Measurements from ENCODE around the gene RASGRF2. TPM values are rescaled to one million over a fixed set of nuclear protein-coding genes. Genes with fewer than 3 reads are reported as not detected.
A peak's percentile ranks its signal among the peaks of the same experiment; 100 is the strongest.

Gene RASGRF2
- total RNA-seq, 5 donors from 2014 or later (not counting 1 experiment from before 2014, with no cell fraction given) = 25.2 to 53.0 (median 27.0) TPM

- Mint-ChIP-seq H3K27ac (peak overlapping the region in 1 of 2 donors; percentile 9), H3K36me3 (peaks cover 4% of the 10 kb centered on the region), H3K4me3 (no peak overlapping the region), H3K27me3 (no peaks in the 10 kb centered on the region), H3K9me3 (peaks cover 0 to 5% (median 0%) of the 10 kb centered on the region in 3 donors), H3K4me1 (peaks cover 17 to 21% (median 20%) of the 10 kb centered on the region in 3 donors)
- Histone ChIP-seq H3K4me3 (ENCODE audit: control insufficient read depth in 1 of 2, extremely low read depth in 1 of 2, low read length in 1 of 2) (no peak overlapping the region), H3K9me3 (no peaks in the 10 kb centered on the region), H3K36me3 (ENCODE audit: control insufficient read depth in 2 of 2, extremely low read depth in 1 of 2, insufficient read depth in 1 of 2, low read length in 1 of 2) (no peaks in the 10 kb centered on the region), H3K4me1 (ENCODE audit: control insufficient read depth in 1 of 2, extremely low read depth in 1 of 2, insufficient read depth in 2 of 2, low read length in 2 of 2) (peaks cover 6 to 21% of the 10 kb centered on the region in 2 experiments), H3K27me3 (replicated peaks in 1 of 2; ENCODE audit: control insufficient read depth in 2 of 2, extremely low read depth in 1 of 2, insufficient read depth in 2 of 2, low read length in 1 of 2) (no peaks in the 10 kb centered on the region), H3K27ac (ENCODE audit: low read length) (no peak overlapping the region)
- POLR2A ChIA-PET = interaction anchor here in 1 of 2 donors (0.8 kb wide), 1 partner anchor 127 kb away, joined by 3 read pairs; no protein-coding TSS in a partner anchor
- CTCF ChIA-PET = interaction anchor here in 1 of 2 donors (0.7 kb wide), 1 partner anchor 526 kb away, joined by 5 read pairs; no protein-coding TSS in a partner anchor
- ATAC-seq (replicated peaks in 1 of 4) = no peak
- DNase-seq = no peak
- WGBS (ENCODE audit: insufficient coverage) = 92% methylated on average over 10 of the region's 10 CpGs
Observed at GRCh38 chr5:81235287-81236072, 275.3 kb downstream of the RASGRF2 start.

GRCh38 chr5:81238460-81238859 lies 278.3 kb downstream of the RASGRF2 start:
- no peak overlapping the region for H3K27ac Mint-ChIP-seq
- POLR2A ChIA-PET = no interaction called here
- CTCF ChIA-PET = no interaction called here

GRCh38 chr5:81239613-81240012 lies 279.4 kb downstream of the RASGRF2 start:
- H3K4me1 Mint-ChIP-seq = peaks cover 4 to 8% (median 8%) of the 10 kb centered on the region in 3 donors
- POLR2A ChIA-PET = no interaction called here
- WGBS (ENCODE audit: insufficient coverage) = no CpG with 5 or more reads among the region's 5 CpGs

More at GRCh38 chr5:81238460-81238859, 278.3 kb downstream of the RASGRF2 start:
- H3K4me3 Mint-ChIP-seq = no peak overlapping the region
- no peaks in the 10 kb centered on the region for H3K27me3 Mint-ChIP-seq
- H3K36me3 ChIP-seq (ENCODE audit: control insufficient read depth in 2 of 2, extremely low read depth in 1 of 2, insufficient read depth in 1 of 2, low read length in 1 of 2) = no peaks in the 10 kb centered on the region
- ATAC-seq (replicated peaks in 1 of 4) (no peak), DNase-seq (no peak)
- 89% methylated on average over 3 of the region's 4 CpGs for WGBS (ENCODE audit: insufficient coverage)
- no peak overlapping the region for H3K4me3 ChIP-seq (ENCODE audit: control insufficient read depth in 1 of 2, extremely low read depth in 1 of 2, low read length in 1 of 2)
- H3K36me3 Mint-ChIP-seq = peaks cover 4% of the 10 kb centered on the region
- H3K27ac ChIP-seq (ENCODE audit: low read length) = no peak overlapping the region
- peaks cover 0 to 5% (median 0%) of the 10 kb centered on the region in 3 donors for H3K9me3 Mint-ChIP-seq
- H3K27me3 ChIP-seq (replicated peaks in 1 of 2; ENCODE audit: control insufficient read depth in 2 of 2, extremely low read depth in 1 of 2, insufficient read depth in 2 of 2, low read length in 1 of 2) = no peaks in the 10 kb centered on the region
- H3K4me1 ChIP-seq (ENCODE audit: control insufficient read depth in 1 of 2, extremely low read depth in 1 of 2, insufficient read depth in 2 of 2, low read length in 2 of 2) = peaks cover 6 to 16% of the 10 kb centered on the region in 2 experiments
- no peaks in the 10 kb centered on the region for H3K9me3 ChIP-seq
- peaks cover 12 to 18% (median 15%) of the 10 kb centered on the region in 3 donors for H3K4me1 Mint-ChIP-seq

GRCh38 chr5:81241001-81241400 lies 280.8 kb downstream of the RASGRF2 start:
- Mint-ChIP-seq H3K4me1 (no peaks in the 10 kb centered on the region), H3K4me3 (no peak overlapping the region), H3K27me3 (no peaks in the 10 kb centered on the region), H3K36me3 (peaks cover 12% of the 10 kb centered on the region), H3K27ac (no peak overlapping the region), H3K9me3 (peaks cover 0 to 5% (median 0%) of the 10 kb centered on the region in 3 donors)
- no peak overlapping the region for H3K27ac ChIP-seq (ENCODE audit: low read length)
- DNase-seq = no peak
- ChIA-PET CTCF (interaction anchor here in 1 of 2 donors (0.6 kb wide), 1 partner anchor 571 kb away, joined by 3 read pairs; no protein-coding TSS in a partner anchor), POLR2A (no interaction called here)
- ATAC-seq (replicated peaks in 1 of 4) = no peak
- H3K9me3 ChIP-seq = no peaks in the 10 kb centered on the region
- whole genome bisulfite sequencing (ENCODE audit: insufficient coverage) = 97% methylated on average over 3 of the region's 5 CpGs
- no peaks in the 10 kb centered on the region for H3K36me3 ChIP-seq (ENCODE audit: control insufficient read depth in 2 of 2, extremely low read depth in 1 of 2, insufficient read depth in 1 of 2, low read length in 1 of 2)
- H3K4me3 ChIP-seq (ENCODE audit: control insufficient read depth in 1 of 2, extremely low read depth in 1 of 2, low read length in 1 of 2) = no peak overlapping the region
- H3K4me1 ChIP-seq (ENCODE audit: control insufficient read depth in 1 of 2, extremely low read depth in 1 of 2, insufficient read depth in 2 of 2, low read length in 2 of 2) = no peaks in the 10 kb centered on the region
- no peaks in the 10 kb centered on the region for H3K27me3 ChIP-seq (replicated peaks in 1 of 2; ENCODE audit: control insufficient read depth in 2 of 2, extremely low read depth in 1 of 2, insufficient read depth in 2 of 2, low read length in 1 of 2)

More at GRCh38 chr5:81239613-81240012, 279.4 kb downstream of the RASGRF2 start:
- Histone ChIP-seq H3K36me3 (ENCODE audit: control insufficient read depth in 2 of 2, extremely low read depth in 1 of 2, insufficient read depth in 1 of 2, low read length in 1 of 2) (no peaks in the 10 kb centered on the region), H3K4me1 (ENCODE audit: control insufficient read depth in 1 of 2, extremely low read depth in 1 of 2, insufficient read depth in 2 of 2, low read length in 2 of 2) (peaks cover 3 to 8% of the 10 kb centered on the region in 2 experiments), H3K4me3 (ENCODE audit: control insufficient read depth in 1 of 2, extremely low read depth in 1 of 2, low read length in 1 of 2) (no peak overlapping the region), H3K27ac (ENCODE audit: low read length) (no peak overlapping the region), H3K27me3 (replicated peaks in 1 of 2; ENCODE audit: control insufficient read depth in 2 of 2, extremely low read depth in 1 of 2, insufficient read depth in 2 of 2, low read length in 1 of 2) (no peaks in the 10 kb centered on the region), H3K9me3 (no peaks in the 10 kb centered on the region)
- Mint-ChIP-seq H3K27me3 (no peaks in the 10 kb centered on the region), H3K4me3 (no peak overlapping the region), H3K9me3 (peaks cover 0 to 5% (median 0%) of the 10 kb centered on the region in 3 donors), H3K36me3 (peaks cover 4% of the 10 kb centered on the region), H3K27ac (no peak overlapping the region)
- ATAC-seq (replicated peaks in 1 of 4) (no peak), DNase-seq (no peak)
- CTCF ChIA-PET = no interaction called here

GRCh38 chr5:81241961-81242648 lies 281.9 kb downstream of the RASGRF2 start:
- Mint-ChIP-seq H3K36me3 (peaks cover 10% of the 10 kb centered on the region), H3K4me1 (no peaks in the 10 kb centered on the region), H3K27ac (no peak overlapping the region), H3K9me3 (no peaks in the 10 kb centered on the region), H3K4me3 (no peak overlapping the region), H3K27me3 (no peaks in the 10 kb centered on the region)
- Histone ChIP-seq H3K27ac (ENCODE audit: low read length) (no peak overlapping the region), H3K9me3 (no peaks in the 10 kb centered on the region), H3K36me3 (ENCODE audit: control insufficient read depth in 2 of 2, extremely low read depth in 1 of 2, insufficient read depth in 1 of 2, low read length in 1 of 2) (peaks cover 0 to 3% of the 10 kb centered on the region in 2 donors), H3K27me3 (replicated peaks in 1 of 2; ENCODE audit: control insufficient read depth in 2 of 2, extremely low read depth in 1 of 2, insufficient read depth in 2 of 2, low read length in 1 of 2) (no peaks in the 10 kb centered on the region), H3K4me1 (ENCODE audit: control insufficient read depth in 1 of 2, extremely low read depth in 1 of 2, insufficient read depth in 2 of 2, low read length in 2 of 2) (no peaks in the 10 kb centered on the region), H3K4me3 (ENCODE audit: control insufficient read depth in 1 of 2, extremely low read depth in 1 of 2, low read length in 1 of 2) (no peak overlapping the region)
- WGBS (ENCODE audit: insufficient coverage) = 78% methylated on average over 8 of the region's 8 CpGs
- ChIA-PET POLR2A (no interaction called here), CTCF (interaction anchor here in 1 of 2 donors (0.7 kb wide), 1 partner anchor 1095 kb away, joined by 4 read pairs; no protein-coding TSS in a partner anchor)
- DNase-seq (no peak), ATAC-seq (replicated peaks in 1 of 4) (no peak)

- 100% methylated on average over 2 of the region's 4 CpGs for WGBS (ENCODE audit: insufficient coverage)
- no peaks in the 10 kb centered on the region for H3K9me3 ChIP-seq
- ChIA-PET CTCF (no interaction called here), POLR2A (interaction anchor here in 1 of 2 donors (0.7 kb wide), 1 partner anchor 48 kb away, joined by 4 read pairs; no protein-coding TSS in a partner anchor)
- ATAC-seq (replicated peaks in 1 of 4) = no peak
- no peak overlapping the region for H3K27ac Mint-ChIP-seq
- no peaks in the 10 kb centered on the region for H3K4me1 ChIP-seq (ENCODE audit: control insufficient read depth in 1 of 2, extremely low read depth in 1 of 2, insufficient read depth in 2 of 2, low read length in 2 of 2)
- H3K27me3 Mint-ChIP-seq = no peaks in the 10 kb centered on the region
- no peaks in the 10 kb centered on the region for H3K9me3 Mint-ChIP-seq
- H3K4me1 Mint-ChIP-seq = no peaks in the 10 kb centered on the region
- DNase-seq = no peak
- no peak overlapping the region for H3K4me3 Mint-ChIP-seq
- H3K27me3 ChIP-seq (replicated peaks in 1 of 2; ENCODE audit: control insufficient read depth in 2 of 2, extremely low read depth in 1 of 2, insufficient read depth in 2 of 2, low read length in 1 of 2) = no peaks in the 10 kb centered on the region
- H3K27ac ChIP-seq (ENCODE audit: low read length) = no peak overlapping the region
- H3K36me3 Mint-ChIP-seq = peaks cover 10% of the 10 kb centered on the region
- no peak overlapping the region for H3K4me3 ChIP-seq (ENCODE audit: control insufficient read depth in 1 of 2, extremely low read depth in 1 of 2, low read length in 1 of 2)
- peaks cover 0 to 3% of the 10 kb centered on the region in 2 donors for H3K36me3 ChIP-seq (ENCODE audit: control insufficient read depth in 2 of 2, extremely low read depth in 1 of 2, insufficient read depth in 1 of 2, low read length in 1 of 2)
Observed at GRCh38 chr5:81242906-81243436, 282.8 kb downstream of the RASGRF2 start.
